K562 (cell line): ENCODE data around the gene WASF2. TPM values are rescaled to one million over a fixed set of nuclear protein-coding genes. Genes with fewer than 3 reads are reported as not detected.
A peak's percentile ranks its signal among the peaks of the same experiment; 100 is the strongest.

Experiments
- C11orf30 ChIP-seq: fragments of 450-650 bp; IDR thresholded peaks from 2 replicates; pipeline ENCODE4 v1.6.1; 2016; ENCODE audit warnings: low read depth, mild to moderate bottlenecking
- CHD4 ChIP-seq: fragments of 200-600 bp; sonication (generic); IDR thresholded peaks from 3 replicates; pipeline ENCODE4 v1.6.1; 2012; ENCODE audit warnings: low read depth, mild to moderate bottlenecking, mixed read lengths, low read length, inconsistent platforms; ENCODE audit not compliant: insufficient read depth, insufficient replicate concordance, poor library complexity, severe bottlenecking
- EP300 ChIP-seq: IDR thresholded peaks from 2 replicates; pipeline ENCODE4 v1.6.1; 2012; ENCODE audit warnings: low read length, improper control_type of control experiment
- HDAC2 ChIP-seq: fragments of 450-650 bp; IDR thresholded peaks from 2 replicates; pipeline ENCODE4 v1.6.1; 2016; ENCODE audit warnings: mild to moderate bottlenecking
- HDGF ChIP-seq: fragments of 450-650 bp; IDR thresholded peaks from 2 replicates; pipeline ENCODE4 v1.6.1; 2016
- MYC ChIP-seq, 2 experiments: fragments of 250-450 bp in 1 of 2; sonication (Bioruptor Pico) in 1 of 2; IDR thresholded peaks; 2 replicates each; pipeline versions ENCODE4 v1.5.1 to v1.6.1; 2012 to 2021; ENCODE audit warnings: low read depth in 2 of 2, borderline replicate concordance in 1 of 2, improper control_type of control experiment in 1 of 2, low read length in 1 of 2, mild to moderate bottlenecking in 1 of 2, moderate library complexity in 1 of 2
- POLR2G ChIP-seq: fragments of 200-400 bp; formaldehyde crosslinking; IDR thresholded peaks from 2 replicates; pipeline ENCODE4 v1.6.1; 2017; ENCODE audit warnings: low read depth, mild to moderate bottlenecking, antibody characterized with exemption, low read length, moderate library complexity
- PRMT5 ChIP-seq: sonication (generic); formaldehyde crosslinking; IDR thresholded peaks from 2 replicates; pipeline ENCODE4 v1.5.0; 2020; ENCODE audit warnings: missing genetic modification reagents
- SMARCA4 ChIP-seq: fragments of 450-650 bp; IDR thresholded peaks from 2 replicates; pipeline ENCODE4 v1.6.1; 2016
- SPI1 ChIP-seq: IDR thresholded peaks from 2 replicates; pipeline ENCODE4 v1.6.1; 2011; ENCODE audit warnings: low read depth, low read length, control low read depth, borderline replicate concordance
- SUPT5H ChIP-seq: fragments of 450-650 bp; IDR thresholded peaks from 2 replicates; pipeline ENCODE4 v1.6.1; 2016
- XRCC4 ChIP-seq: IDR thresholded peaks from one replicate; pipeline ENCODE4 v1.6.1; 2011; ENCODE audit not compliant: insufficient read depth, insufficient read length; ENCODE audit errors: extremely low read depth
- ZNF282 ChIP-seq: sonication (generic); formaldehyde crosslinking; IDR thresholded peaks from 2 replicates; pipeline ENCODE4 v1.8.1; 2023; ENCODE audit warnings: missing genetic modification reagents
- ZNF436 ChIP-seq: fragments of 250-450, 450-650 bp; sonication (Bioruptor Pico); formaldehyde crosslinking; IDR thresholded peaks from 2 replicates; pipeline ENCODE4 v1.7.0; 2020; ENCODE audit warnings: mild to moderate bottlenecking
- ZNF785 ChIP-seq: fragments of 250-450 bp; sonication (Bioruptor Pico); IDR thresholded peaks from 2 replicates; pipeline ENCODE4 v1.4.0; 2020; ENCODE audit warnings: mild to moderate bottlenecking
- ZNF830 ChIP-seq: fragments of 250-450 bp; sonication (Bioruptor Pico); IDR thresholded peaks from 2 replicates; pipeline ENCODE4 v1.5.0; 2021; ENCODE audit warnings: mild to moderate bottlenecking
- polyA plus RNA-seq, 8 experiments: library from polyadenylated mRNA; depleted of rRNA in 4 of 8; stranded (reverse) in 5 of 8; unstranded in 3 of 8; fragments of >200 nt; fragmentation: Nextera tagmentation in 2 of 8; fragmentation: Illumina TruSeq in 1 of 8; extraction: Ambion mirVana in 2 of 8; extraction: Trizol in 1 of 8; gene quantifications; 2 replicates each; pipeline versions ENCODE4 v1.2.1 to v1.2.3, GENCODE V29; 2011 to 2014; ENCODE audit warnings: inconsistent platforms in 1 of 8, missing spikeins in 1 of 8
- total RNA-seq, 7 experiments: library from RNA; depleted of rRNA in 6 of 7; stranded (reverse); fragments of >200 nt in 6 of 7; fragmentation: Illumina TruSeq in 2 of 7; extraction: Trizol in 2 of 7; gene quantifications; 2 replicates each; pipeline versions ENCODE4 v1.2.1 to v1.2.3, GENCODE V29; 2011 to 2021; ENCODE audit warnings: low replicate concordance in 1 of 7
- TF ChIP-seq, protein P1 (sequence below): sonication (generic); formaldehyde crosslinking; IDR thresholded peaks from 2 replicates; pipeline ENCODE4 v1.8.1; 2023; ENCODE audit warnings: mild to moderate bottlenecking, missing genetic modification reagents
- TF ChIP-seq, protein P2 (sequence below): fragments of 450-650 bp; IDR thresholded peaks from 2 replicates; pipeline ENCODE4 v1.6.1; 2016; ENCODE audit warnings: borderline replicate concordance
- TF ChIP-seq, protein P3 (sequence below): sonication (generic); formaldehyde crosslinking; IDR thresholded peaks from 2 replicates; pipeline ENCODE4 v1.8.0; 2022; ENCODE audit warnings: mild to moderate bottlenecking, low read depth, missing genetic modification reagents

WASF2 gene
- total and polyA plus RNA-seq, 9 of the 15 experiments (the other 6 are each of a cell fraction or from before 2014, with no cell fraction given): 8.2 to 163 (median 31.2) TPM

DNA sequence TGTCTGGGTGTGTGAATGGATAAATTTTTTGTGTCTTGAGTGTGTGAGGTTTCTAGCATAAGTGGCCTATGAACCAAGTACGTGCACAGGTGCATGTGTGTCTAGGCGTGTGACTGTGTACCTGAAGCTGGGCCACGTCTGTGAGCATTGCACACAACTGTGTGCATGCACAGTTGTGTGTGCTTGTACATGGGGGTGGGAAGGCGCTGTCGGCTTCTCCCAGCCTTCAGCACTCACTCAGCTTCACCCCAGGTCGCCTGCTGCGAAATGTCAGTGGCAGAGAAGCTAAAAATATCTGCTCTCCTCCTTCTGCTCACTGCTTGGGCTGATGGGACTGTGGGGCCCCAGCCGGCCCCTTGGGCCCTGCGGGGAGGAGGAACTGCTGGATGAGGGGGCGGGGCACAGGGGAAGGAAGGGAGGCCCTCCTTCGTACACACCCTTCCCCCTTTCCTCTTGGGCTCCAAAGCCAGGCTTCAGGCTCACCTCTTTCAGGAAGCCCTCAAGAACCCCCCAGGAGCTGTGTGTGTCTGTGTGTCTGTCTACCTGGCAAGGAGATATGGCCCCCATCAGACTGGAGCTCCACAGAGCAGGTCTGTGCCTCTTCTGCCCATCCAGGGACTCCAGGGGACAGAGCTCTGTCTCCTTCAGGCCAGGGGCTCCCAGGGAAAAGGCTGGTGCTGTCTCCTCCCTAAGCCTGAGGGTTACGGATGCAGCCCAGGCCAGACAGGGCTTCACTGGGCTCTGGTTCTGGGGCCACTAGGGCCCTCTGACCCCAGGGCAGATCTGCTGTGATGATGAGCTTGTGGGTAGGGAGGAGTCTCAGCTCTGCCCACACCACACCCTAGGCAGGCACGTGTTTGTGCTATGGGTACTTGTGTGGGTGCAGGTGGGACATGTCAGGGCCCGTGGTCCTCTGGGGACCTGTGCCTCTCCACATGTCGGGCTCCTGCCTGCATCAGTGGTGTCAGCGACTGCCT, 35.6 kb upstream of the WASF2 start (continued):
- TF ChIP-seq, protein P1, sequence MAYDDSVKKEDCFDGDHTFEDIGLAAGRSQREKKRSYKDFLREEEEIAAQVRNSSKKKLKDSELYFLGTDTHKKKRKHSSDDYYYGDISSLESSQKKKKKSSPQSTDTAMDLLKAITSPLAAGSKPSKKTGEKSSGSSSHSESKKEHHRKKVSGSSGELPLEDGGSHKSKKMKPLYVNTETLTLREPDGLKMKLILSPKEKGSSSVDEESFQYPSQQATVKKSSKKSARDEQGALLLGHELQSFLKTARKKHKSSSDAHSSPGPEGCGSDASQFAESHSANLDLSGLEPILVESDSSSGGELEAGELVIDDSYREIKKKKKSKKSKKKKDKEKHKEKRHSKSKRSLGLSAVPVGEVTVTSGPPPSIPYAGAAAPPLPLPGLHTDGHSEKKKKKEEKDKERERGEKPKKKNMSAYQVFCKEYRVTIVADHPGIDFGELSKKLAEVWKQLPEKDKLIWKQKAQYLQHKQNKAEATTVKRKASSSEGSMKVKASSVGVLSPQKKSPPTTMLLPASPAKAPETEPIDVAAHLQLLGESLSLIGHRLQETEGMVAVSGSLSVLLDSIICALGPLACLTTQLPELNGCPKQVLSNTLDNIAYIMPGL (CRISPR knock-in tag): no peak
- TF ChIP-seq, protein P2, sequence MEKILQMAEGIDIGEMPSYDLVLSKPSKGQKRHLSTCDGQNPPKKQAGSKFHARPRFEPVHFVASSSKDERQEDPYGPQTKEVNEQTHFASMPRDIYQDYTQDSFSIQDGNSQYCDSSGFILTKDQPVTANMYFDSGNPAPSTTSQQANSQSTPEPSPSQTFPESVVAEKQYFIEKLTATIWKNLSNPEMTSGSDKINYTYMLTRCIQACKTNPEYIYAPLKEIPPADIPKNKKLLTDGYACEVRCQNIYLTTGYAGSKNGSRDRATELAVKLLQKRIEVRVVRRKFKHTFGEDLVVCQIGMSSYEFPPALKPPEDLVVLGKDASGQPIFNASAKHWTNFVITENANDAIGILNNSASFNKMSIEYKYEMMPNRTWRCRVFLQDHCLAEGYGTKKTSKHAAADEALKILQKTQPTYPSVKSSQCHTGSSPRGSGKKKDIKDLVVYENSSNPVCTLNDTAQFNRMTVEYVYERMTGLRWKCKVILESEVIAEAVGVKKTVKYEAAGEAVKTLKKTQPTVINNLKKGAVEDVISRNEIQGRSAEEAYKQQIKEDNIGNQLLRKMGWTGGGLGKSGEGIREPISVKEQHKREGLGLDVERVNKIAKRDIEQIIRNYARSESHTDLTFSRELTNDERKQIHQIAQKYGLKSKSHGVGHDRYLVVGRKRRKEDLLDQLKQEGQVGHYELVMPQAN: peak; percentile 57; the same call in 1 of the 2 replicates
- TF ChIP-seq PRMT5 (CRISPR knock-in tag): no peak
- no peak for TF ChIP-seq ZNF785 (CRISPR knock-in tag)
- peak; percentile 46 for TF ChIP-seq EP300
- no peak; the same call in 1 of the 2 replicates for TF ChIP-seq MYC (IDR thresholded peaks at IDR 0.05; ENCODE audit: low read depth, low read length)
- peak; percentile 55 for TF ChIP-seq MYC (CRISPR knock-in tag; IDR thresholded peaks at IDR 0.05; ENCODE audit: borderline replicate concordance, low read depth)
- peak; percentile 93 for TF ChIP-seq SPI1
- peak; percentile 73; the same call in 1 of the 2 replicates for TF ChIP-seq HDAC2
- TF ChIP-seq CHD4: peak; percentile 40
- TF ChIP-seq POLR2G: peak; percentile 61
- peak; percentile 76 for TF ChIP-seq HDGF
- no peak for TF ChIP-seq ZNF436 (CRISPR knock-in tag)
- TF ChIP-seq ZNF830 (CRISPR knock-in tag): peak; percentile 86; the same call in 1 of the 2 replicates
- TF ChIP-seq C11orf30: no peak
- TF ChIP-seq XRCC4: no peak
- peak; percentile 80 for TF ChIP-seq SUPT5H
- TF ChIP-seq, protein P3, sequence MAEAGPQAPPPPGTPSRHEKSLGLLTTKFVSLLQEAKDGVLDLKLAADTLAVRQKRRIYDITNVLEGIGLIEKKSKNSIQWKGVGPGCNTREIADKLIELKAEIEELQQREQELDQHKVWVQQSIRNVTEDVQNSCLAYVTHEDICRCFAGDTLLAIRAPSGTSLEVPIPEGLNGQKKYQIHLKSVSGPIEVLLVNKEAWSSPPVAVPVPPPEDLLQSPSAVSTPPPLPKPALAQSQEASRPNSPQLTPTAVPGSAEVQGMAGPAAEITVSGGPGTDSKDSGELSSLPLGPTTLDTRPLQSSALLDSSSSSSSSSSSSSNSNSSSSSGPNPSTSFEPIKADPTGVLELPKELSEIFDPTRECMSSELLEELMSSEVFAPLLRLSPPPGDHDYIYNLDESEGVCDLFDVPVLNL (CRISPR knock-in tag): peak; percentile 64; the same call in 1 of the 2 replicates
- 0 out of 2 replicates have a peak, but pooled peaks have one; percentile 87 for TF ChIP-seq ZNF282
- peak; percentile 21 for TF ChIP-seq SMARCA4
